HG03159 (cell line): ENCODE data around the gene SQSTM1.

ENCODE experiments used
- ATAC-seq: cut with Tn5 transposase; IDR thresholded peaks from one replicate; pipeline ENCODE4 v1.9.1; 2021; ENCODE audit warnings: mild to moderate bottlenecking, moderate library complexity; ENCODE audit not compliant: unreplicated experiment

The SQSTM1 gene

GRCh38 chr5:179805070-179805528 lies 15.6 kb upstream of the SQSTM1 start:
- ATAC-seq: no peak

DNA sequence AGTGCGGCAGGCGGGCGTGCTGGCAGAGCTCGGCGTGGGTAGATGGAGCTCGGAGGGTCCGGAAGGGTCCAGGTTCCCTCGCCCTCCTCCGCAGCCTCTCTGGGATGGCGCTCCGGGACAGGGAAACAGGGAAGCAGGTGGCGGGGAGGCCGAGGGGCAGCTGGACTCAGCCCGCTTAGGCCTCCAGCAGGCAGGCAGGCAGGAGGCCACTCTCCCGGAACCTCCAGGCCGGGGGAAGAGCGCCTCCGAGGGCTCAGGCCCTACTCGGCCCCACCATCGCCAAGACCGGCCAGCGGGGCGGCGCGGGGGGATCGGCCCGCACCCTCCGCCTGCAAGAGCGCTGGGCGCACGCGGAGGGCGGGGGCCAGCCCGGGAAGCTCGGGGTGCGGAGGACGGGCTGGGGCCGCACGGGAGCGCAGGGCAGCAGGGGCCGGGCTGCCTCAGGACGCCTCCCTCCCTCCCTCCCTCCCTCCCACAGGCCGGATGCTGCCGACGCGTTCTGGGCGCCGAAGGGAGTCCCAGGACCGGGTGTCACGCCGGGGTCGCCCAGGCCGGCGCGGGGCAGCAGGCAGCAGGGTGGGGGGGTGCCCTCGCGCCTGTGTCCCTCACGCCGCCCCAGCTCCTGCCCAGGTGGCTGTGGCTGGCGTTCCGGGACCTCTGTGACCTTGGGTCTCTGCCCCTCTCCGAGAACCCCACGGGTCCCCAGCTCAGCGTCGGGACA lies 15.0 kb upstream of the SQSTM1 start:
- ATAC-seq: peak; percentile 34

DNA sequence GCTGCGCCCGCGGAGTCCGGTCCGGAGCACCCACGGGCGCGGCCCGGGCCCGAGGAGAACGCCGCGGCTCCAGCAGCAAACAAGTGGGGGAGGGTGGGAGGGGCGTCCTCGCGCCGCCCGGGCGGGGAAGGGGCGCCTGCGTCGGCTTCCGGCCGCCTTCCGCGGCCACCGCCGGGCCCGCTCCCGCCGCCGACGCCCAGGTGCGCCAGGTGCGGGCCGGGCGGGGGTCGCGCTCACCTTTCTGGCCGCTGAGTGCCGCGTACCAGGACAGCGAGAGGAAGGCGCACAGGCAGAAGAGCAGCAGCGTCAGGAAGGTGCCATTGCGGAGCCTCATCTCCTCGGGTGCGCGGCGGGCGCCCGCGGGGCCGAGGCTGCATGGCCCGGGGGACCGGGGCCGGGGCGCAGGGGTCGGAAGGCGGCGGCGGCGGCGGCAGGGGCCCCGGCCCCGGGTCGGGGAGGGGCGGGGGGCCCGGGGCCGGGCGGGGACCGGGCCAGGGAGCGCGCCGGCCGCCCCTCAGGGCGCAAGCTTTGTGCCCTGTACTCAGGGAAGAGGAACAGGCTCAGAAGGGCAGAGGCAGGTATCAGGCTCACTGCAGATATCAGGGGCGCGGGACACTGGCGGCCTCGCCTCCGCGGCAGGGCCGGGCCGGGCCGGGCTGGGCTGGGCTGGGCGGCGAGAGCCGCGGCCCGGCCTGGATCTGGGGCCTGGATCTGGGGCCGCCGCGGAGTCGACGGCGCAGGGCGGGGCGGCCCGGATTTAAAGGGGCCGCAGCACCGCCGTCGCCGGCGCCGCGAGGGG lies 14.3 kb upstream of the SQSTM1 start, which contains the start of gene MGAT4B:
MGAT4B (minus strand) TSS at position 617 of the 799 bp plus-strand sequence; CDS start at position 334, 283 bp downstream.
- ATAC-seq: peak; percentile 66

- no peak for ATAC-seq
Observed at GRCh38 chr5:179812135-179812825, 8.4 kb upstream of the SQSTM1 start.

DNA sequence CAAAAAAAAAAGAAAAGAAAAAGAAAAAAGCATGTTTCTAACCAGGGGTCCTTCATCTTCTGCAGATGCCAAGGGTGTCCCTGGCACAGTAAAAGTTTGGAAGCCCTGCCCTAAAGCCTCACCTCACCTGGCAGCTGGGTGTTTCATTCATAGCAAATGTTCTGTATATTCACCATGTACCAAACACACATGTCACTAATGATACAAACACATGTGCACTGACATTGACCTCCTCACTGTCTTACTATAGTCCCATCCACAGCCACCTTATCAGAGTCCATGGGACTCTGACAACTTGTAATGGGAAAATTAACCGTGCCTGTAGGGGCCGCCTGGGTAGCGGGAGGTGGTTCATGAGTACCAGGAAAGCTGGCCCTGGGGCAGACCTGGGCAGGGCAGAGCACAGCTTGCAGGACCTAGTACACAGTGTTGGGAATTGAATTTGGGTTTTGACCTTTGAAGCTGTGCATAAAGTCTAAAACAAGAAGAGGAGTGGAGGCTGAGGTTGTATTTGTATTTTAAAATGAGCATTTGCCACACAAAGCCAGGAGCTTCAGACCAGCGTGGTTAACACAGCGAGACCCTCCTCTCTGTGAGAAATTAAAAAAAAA lies 7.6 kb upstream of the SQSTM1 start:
- no peak for ATAC-seq

DNA sequence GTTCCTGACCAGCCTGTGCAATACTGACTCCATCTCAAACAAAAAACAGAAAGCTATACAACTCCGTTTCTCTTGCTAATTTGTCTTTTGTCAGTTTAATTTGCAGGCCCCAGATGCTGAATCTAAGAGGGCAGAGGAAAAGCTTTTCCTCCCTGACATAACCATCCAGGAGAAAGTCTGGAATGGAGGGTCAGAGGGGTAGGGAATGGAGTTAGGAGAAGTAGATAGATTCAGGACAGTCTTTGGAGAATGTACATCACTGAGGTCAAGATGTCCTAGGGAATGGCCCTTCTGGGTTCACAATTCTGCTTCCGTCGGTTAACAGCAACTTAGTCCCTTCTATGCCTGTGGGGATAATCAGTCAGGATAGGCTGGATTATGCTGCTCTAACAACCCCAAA lies 6.6 kb upstream of the SQSTM1 start:
- ATAC-seq: no peak

DNA sequence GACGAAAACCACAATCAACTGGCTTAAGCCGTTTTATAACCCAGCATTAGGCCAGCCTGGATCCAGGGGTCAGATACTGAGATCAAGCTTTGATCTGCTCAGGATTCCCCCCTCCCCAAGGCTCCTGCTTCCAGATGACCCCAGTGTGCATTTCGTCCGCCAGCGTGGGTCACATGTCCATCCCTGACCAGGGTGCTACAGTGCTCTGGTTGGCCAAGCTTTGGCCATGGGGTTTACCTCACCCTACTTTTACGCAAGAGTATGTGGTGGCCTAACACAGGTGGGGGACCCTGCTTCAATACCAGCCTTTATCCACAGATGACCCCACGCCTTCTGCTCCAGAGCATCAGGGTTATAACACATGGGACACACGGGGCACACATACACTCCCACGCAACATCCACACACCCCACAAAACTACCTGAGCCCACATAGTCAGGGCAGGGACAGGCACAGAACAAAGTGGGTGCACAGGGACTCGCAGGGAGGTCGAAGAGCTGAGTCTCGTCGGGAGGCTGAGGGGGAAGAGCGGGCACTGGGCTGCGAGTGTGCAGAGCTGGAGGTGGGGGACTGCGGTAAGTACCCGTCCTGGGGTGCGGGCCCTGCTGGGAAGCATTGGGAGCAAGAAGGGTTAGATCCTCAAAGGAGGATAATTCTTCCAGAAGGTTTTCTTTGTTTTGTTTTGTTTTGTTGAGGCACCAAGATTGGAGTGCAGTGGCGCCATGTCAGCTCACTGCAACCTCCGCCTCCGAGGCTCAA lies 5.0 kb upstream of the SQSTM1 start:
- no peak for ATAC-seq

- ATAC-seq: no peak
Observed at GRCh38 chr5:179816401-179816795, 4.3 kb upstream of the SQSTM1 start.

- no peak for ATAC-seq
Observed at GRCh38 chr5:179816796-179817469, 3.8 kb upstream of the SQSTM1 start.

GRCh38 chr5:179817470-179817840 lies 3.2 kb upstream of the SQSTM1 start:
- ATAC-seq: no peak

DNA sequence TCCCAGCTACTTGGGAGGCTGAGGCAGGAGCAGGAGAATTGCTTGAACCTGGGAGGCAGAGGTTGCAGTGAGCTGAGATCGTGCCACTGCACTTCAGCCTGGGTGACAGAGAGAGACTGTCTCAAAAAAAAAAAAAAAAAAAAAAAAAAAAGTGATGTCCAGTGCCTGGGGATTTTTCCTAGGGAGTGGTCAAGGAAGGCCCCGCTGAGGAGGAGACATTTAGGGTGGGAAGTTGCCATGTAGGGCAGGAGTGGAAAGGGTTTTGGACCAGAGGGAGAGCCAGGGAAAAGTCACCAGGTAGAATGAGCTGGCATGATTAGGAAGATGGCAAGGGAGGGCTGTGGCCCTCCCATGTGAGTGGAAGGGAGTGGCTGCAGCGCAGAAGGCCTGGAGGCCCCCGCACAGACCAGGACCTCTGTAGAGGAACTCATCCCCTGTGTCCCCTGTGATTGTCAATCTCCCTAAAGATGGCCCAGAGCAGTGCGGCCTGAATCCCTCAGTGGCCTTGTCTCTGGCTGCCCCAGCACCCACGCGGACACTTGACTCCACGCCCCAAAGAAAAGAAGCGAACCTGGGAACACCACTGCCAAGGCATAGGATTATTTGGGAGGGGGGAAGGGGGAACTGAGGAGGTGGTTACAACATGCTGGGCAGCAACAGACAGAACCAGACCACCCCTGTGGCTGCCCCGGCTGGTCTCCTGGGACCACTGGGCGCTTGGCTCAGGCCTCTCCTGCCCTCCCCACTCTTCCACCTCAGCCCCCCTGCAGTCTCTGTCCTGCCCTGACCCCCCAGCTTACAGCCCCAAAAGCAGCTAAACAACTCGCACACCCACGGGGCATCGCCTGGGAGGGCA lies 2.6 kb upstream of the SQSTM1 start:
- no peak for ATAC-seq

DNA sequence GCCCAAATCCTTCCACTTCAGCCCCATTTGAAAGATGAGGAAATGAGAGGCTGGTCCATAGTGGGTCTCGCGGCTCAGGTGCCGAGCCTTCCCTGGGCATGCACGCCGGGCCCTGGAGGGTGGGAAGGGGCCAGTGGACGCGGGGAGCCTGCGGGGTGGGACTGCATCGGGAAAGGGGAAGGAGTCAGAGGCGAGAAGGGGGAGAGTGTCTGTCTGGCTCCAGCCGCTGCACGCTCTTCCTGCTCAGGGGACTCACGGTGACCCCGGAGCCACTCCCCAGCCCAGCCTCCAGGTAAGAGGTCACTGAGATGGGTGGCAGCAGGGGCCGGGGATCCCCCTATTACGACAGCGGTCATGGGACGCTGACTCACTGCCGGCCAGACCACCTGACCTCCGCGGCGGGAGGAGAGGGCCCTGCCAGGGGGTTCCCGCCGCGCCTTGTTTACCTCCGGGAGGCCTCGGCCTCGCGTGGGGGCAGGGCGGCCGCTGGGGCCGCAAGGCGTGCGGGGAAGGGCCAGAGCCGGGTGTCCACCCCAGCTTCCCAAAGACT lies 1.9 kb upstream of the SQSTM1 start:
- peak; percentile 54 for ATAC-seq

DNA sequence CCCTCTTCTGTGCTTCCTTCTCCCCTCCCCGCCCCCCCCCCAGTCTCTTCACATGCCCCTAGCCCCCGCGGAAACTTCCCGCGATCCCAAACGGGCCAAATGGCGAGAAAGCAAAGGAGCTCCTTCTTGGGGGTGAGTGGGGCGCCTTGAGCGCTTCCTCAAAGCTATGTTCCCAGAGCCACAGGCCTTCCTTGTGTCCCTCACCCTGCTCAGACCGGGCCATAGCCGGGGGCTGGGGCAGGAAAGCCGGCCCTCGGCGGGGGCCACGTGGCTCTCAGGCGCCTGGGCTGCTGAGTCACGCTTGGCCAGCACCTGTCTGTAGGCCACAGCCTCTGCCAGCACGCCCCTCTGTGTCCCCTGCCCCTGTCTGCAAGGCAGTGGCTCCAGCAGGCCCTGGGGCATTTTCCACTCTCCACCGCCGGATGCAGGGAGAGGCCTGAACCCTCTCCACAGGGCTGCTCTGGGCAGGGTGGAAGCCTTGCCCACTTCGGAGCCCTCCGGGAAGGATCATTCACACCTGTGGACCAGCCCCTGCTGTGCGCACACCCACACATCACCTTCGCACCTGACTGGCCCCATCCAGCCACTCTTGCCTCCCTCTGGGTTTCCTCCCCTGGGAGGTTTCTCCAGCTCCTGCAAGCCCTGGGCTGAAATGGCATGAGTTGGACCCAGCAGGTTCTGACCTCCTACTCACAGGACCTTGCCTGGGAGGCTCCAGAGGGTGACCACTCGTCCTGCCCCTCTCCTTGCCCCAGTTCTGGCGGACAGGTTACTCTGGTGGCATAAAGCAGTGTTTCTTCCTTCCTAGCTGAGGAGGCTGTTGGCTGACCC lies 1.2 kb upstream of the SQSTM1 start:
- no peak for ATAC-seq

- ATAC-seq: no peak
Observed at GRCh38 chr5:179820127-179820482, 600 bp upstream of the SQSTM1 start.

GRCh38 chr5:179821298-179822058 lies 773 bp downstream of the SQSTM1 start:
- peak; percentile 44 for ATAC-seq

DNA sequence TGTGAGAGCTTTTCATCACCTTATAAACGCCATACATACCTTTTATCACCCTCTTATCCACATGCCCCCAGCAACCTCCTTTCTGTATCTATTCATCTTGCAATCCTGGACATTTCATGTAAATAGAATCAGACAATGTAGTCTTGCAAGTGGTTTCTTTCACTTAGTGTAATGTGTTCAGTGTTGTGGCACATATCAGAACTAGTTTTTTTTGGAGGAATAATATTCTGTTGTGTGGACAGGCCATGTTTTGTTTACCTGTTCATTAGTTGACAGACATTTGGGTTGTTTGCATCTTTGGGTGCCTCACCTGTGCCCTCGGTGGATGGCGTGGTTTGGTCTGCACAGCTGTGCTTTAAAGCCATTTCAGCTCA lies 1.3 kb downstream of the SQSTM1 start:
- ATAC-seq: no peak

- ATAC-seq: no peak
Observed at GRCh38 chr5:179822444-179822990, 1.8 kb downstream of the SQSTM1 start.
